Skeletal muscle tissue (tissue), 4 donors: Measurements from ENCODE around the gene KIAA0040. TPM values are rescaled to one million over a fixed set of nuclear protein-coding genes. Genes with fewer than 3 reads are reported as not detected.

Source experiments
- H3K27ac ChIP-seq: one replicate; pipeline ENCODE4 v1.7.0; 2013; ENCODE audit warnings: mild to moderate bottlenecking, low read depth, low read length, inconsistent platforms
- H3K27me3 ChIP-seq, 3 donors: one replicate each; pipeline ENCODE4 v1.7.0; 2013; ENCODE audit warnings: low read length in 3 of 3; ENCODE audit not compliant: control insufficient read depth in 3 of 3, insufficient read depth in 3 of 3
- H3K36me3 ChIP-seq, 3 donors: one replicate each; pipeline ENCODE4 v1.7.0; 2013; ENCODE audit warnings: low read length in 3 of 3; ENCODE audit not compliant: control insufficient read depth in 3 of 3, insufficient read depth in 3 of 3
- H3K4me1 ChIP-seq, 3 donors: one replicate each; pipeline ENCODE4 v1.7.0; 2013; ENCODE audit warnings: low read length in 3 of 3, mild to moderate bottlenecking in 3 of 3; ENCODE audit not compliant: control insufficient read depth in 3 of 3, insufficient read depth in 3 of 3
- H3K4me3 ChIP-seq, 3 donors: one replicate each; pipeline ENCODE4 v1.7.0; 2013; ENCODE audit warnings: low read length in 3 of 3
- H3K9ac ChIP-seq, 3 donors: one replicate each; pipeline ENCODE4 v1.7.0; 2013; ENCODE audit warnings: low read length in 3 of 3, mild to moderate bottlenecking in 3 of 3, moderate library complexity in 2 of 3, low read depth in 1 of 3
- H3K9me3 ChIP-seq, 3 donors: one replicate each; pipeline ENCODE4 v1.7.0; 2013; ENCODE audit warnings: low read length in 3 of 3; ENCODE audit not compliant: control insufficient read depth in 3 of 3
- total RNA-seq: library from RNA; depleted of rRNA; stranded (reverse); fragments of >200 nt; gene quantifications from one replicate; pipeline ENCODE4 v1.2.3, GENCODE V29; 2014
- donor health status: Osteomylitis.

Gene KIAA0040
- total RNA-seq, 1 donor from 2014 or later = 5.2 TPM

DNA sequence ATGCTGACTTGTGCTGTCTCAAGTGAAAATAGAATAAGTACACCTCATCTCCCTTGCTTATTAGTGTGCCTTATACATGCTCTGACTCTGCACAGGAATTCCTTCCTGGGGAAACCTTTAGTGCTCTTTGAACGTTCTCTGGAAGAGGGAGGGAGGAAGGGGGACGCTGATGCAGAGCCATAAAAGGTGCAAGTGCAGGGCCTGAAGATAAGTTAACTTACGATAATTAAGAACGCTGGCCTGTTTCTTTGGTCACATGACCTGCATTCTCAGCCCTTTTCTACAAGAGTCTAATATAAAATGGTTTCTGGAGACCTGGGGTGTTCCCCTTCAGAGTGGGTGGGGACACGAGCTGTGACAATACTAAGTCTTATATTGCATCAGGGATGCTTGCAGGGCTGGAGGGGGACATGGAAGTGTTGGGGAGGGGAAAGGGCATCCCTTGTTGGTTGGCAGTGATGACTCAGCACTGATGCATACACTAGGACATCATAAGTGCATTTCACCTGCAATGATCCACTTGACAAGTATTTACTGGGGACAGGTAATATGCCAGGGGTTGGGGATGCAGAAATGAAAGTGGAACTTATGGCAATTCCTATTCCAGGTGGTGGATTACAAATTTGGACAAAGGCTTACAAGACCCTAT, 26.3 kb upstream of the KIAA0040 start:
- no peaks in the 10 kb centered on the region for H3K36me3 ChIP-seq
- no peak overlapping the region for H3K27ac ChIP-seq
- no peaks in the 10 kb centered on the region for H3K27me3 ChIP-seq
- H3K9me3 ChIP-seq = peaks cover 0 to 2% (median 0%) of the 10 kb centered on the region in 3 donors
- no peak overlapping the region for H3K9ac ChIP-seq
- peaks cover 21 to 26% (median 25%) of the 10 kb centered on the region in 3 donors for H3K4me1 ChIP-seq
- no peak overlapping the region for H3K4me3 ChIP-seq

DNA sequence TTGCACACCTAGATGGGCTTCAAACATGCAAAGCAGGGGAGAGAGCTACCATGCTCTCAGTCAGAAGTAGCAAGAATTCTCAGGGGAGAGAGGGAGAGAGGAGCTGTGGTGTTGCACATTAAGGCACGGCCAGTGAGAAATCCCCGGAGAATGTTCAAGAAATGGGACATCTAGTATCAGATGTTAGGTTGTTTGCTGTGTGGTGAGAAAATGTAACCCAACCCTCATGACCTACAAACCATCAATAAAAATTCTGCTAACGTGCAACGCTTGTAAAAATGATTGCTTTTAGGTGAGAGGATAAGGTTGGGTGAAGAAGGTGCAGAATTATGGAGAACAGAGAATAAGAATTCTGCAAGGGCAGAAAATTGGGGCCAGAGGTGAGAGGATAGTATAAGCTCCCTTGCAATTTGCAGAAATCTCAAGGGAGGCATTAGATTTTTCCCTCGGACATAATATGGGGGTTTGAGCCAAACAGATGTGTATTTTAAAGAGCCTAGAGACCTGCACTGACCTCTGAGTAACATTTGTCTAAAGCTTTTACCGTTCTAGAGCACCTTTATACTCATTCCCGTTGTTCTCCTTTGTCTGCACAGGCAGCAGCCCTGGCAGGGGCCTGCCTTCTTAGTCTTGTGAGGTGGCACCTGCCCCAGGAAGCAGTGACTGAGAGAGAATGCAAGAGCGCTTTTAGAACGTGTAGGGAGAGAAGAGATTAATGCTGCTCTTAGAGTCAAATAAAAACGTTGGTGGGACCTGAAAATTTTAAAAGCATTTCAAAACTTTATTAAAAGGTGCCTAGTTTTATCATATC, 25.4 kb upstream of the KIAA0040 start:
- Histone ChIP-seq H3K27ac (no peak overlapping the region), H3K36me3 (no peaks in the 10 kb centered on the region), H3K4me3 (no peak overlapping the region), H3K9ac (no peak overlapping the region), H3K4me1 (peaks cover 21 to 26% (median 25%) of the 10 kb centered on the region in 3 donors), H3K27me3 (no peaks in the 10 kb centered on the region), H3K9me3 (peaks cover 0 to 2% (median 0%) of the 10 kb centered on the region in 3 donors)

DNA sequence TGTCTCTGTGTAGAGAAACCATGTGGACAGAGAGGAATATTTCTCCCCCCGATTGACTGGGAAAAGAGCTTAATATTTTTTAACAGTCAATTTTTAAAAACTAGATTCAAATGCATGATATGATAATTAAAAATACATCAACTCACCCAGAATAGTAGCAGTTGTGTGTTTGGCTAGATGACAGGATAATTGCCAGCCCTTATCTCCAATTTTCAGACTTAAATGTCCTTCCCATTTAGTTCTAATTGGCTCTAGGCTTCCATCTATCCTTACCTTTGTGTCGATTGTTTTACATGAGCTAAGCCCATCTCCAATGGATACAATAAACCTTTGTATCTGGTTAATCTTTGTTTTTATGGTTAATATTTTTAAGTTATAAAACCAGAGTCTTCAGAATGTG, 23.9 kb upstream of the KIAA0040 start:
- H3K27ac ChIP-seq = no peak overlapping the region
- H3K4me3 ChIP-seq = no peak overlapping the region
- no peaks in the 10 kb centered on the region for H3K36me3 ChIP-seq
- no peak overlapping the region for H3K9ac ChIP-seq
- no peaks in the 10 kb centered on the region for H3K27me3 ChIP-seq
- H3K4me1 ChIP-seq = peaks cover 16 to 25% (median 18%) of the 10 kb centered on the region in 3 donors
- H3K9me3 ChIP-seq = peaks cover 0 to 2% (median 0%) of the 10 kb centered on the region in 3 donors

DNA sequence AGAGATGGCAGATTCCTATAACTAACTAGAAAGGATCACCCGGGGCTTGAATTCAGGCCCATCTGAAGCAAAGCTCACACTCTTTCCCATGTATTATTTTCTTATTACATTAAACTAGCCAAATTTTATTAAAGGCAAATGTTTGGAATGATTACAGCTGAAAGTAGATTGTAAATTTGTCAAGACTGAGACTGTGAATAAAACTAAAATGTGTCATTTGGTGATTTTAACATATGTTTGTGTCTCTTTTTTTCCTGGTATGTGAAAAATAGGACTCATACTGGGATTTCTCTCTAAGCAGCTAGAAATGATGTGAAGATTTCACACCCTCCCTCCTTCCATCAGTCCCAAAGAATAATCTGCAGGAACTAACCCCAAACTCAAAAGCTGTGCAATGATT, 19.1 kb upstream of the KIAA0040 start:
- Histone ChIP-seq H3K27me3 (no peaks in the 10 kb centered on the region), H3K27ac (no peak overlapping the region), H3K4me1 (peaks cover 0 to 5% (median 2%) of the 10 kb centered on the region in 3 donors), H3K36me3 (no peaks in the 10 kb centered on the region), H3K9me3 (peaks cover 0 to 2% (median 0%) of the 10 kb centered on the region in 3 donors), H3K9ac (no peak overlapping the region), H3K4me3 (no peak overlapping the region)

DNA sequence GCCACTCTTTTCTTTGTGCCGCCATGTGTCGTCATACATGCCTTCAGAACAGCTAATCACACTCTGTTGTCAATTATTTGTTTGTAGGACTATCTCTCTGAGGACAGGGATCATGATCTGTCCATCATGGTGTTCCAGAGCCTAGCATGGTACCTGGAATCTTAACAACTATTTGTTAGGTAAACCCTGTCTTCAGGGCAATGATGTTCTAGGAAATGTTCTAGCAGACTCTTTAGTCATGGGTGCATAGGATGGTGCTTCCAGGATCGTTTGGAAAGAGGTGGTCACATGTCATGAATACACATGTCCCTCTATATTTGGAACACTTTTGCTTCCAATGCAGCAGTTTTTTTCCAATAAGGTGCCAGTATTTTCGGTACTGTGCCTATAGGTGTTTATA, 18.2 kb upstream of the KIAA0040 start:
- H3K36me3 ChIP-seq = no peaks in the 10 kb centered on the region
- H3K9ac ChIP-seq = no peak overlapping the region
- no peak overlapping the region for H3K27ac ChIP-seq
- no peaks in the 10 kb centered on the region for H3K27me3 ChIP-seq
- peaks cover 0 to 2% (median 0%) of the 10 kb centered on the region in 3 donors for H3K9me3 ChIP-seq
- H3K4me3 ChIP-seq = no peak overlapping the region
- H3K4me1 ChIP-seq = peaks cover 0 to 5% (median 2%) of the 10 kb centered on the region in 3 donors

DNA sequence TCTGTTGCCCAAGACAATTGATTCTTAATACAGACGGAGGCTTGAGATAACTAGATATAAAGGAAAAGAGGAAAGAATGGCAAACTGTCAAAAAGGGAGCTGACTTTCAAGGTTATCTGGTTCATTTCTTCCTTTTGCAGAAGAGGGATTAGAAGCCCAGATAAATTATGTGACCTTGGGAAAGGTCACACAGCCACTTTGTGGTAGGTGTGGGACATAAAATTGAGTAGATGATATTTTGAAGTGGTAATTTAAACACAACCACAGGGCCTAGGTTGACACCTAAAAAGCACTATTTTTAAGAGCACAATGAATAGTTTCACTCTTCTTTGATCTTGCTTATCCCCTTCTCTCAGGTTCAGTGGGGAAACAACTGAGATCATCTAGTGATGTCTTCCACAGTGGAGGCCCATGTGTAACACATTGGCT, 16.9 kb upstream of the KIAA0040 start:
- H3K9ac ChIP-seq = no peak overlapping the region
- H3K36me3 ChIP-seq = no peaks in the 10 kb centered on the region
- H3K9me3 ChIP-seq = no peaks in the 10 kb centered on the region
- peaks cover 2 to 6% (median 3%) of the 10 kb centered on the region in 3 donors for H3K4me1 ChIP-seq
- no peak overlapping the region for H3K27ac ChIP-seq
- H3K27me3 ChIP-seq = no peaks in the 10 kb centered on the region
- H3K4me3 ChIP-seq = no peak overlapping the region

DNA sequence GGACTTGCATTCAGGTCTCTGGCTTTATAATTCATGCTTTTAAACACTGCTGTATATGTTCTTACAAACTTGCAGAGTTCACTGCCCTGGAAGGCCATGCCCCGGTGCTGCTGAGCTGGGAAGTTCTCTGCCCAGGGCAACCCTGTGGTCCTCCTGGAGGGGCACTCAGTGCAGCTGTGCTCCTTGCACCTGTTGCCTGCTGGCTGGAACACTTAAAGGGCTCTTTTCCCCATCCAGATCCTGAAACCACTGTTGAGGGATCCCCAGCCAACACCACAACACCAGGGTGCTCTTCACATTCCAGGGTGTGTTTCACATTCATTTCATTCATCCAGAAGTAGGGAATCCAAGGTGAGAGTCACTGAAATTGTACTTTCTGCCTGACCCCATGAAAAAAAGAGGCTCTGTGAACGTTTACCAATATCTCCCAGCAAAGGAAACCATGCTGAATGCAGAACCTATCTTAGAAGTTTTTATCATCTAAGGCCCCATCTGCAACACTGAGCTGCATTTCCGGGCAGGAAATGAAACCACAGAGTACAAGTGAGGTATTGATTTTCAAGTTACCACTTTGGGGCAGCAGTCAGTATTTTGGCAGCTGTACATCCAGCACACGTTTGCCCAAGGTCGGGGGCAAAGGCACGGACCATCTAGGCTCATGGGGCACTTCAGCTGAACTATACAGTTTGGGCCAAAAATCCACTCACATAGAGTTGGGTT, 16.4 kb upstream of the KIAA0040 start:
- Histone ChIP-seq H3K27ac (no peak overlapping the region), H3K9me3 (no peaks in the 10 kb centered on the region)

DNA sequence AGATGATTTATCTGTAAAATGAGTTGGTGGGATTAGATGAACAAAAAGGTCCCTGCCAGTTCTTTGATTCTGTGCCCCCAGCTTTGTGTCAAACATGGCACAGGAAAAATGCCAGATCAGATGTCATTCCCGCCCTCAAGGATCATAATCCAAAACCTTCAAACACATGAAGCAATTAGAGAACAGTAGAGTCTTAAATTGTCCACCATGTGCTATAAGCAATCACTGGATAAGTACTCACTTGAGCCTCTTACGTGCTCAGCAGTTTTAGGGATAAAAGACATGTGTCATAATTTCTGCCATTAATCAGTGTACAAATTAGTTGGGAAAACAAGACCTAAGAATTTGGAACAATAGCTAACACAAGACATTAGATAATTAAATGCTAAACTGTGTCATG, 15.4 kb upstream of the KIAA0040 start:
- H3K27ac ChIP-seq = no peak overlapping the region
- H3K9me3 ChIP-seq = no peaks in the 10 kb centered on the region

More for the DNA sequence above, 16.4 kb upstream of the KIAA0040 start:
- Histone ChIP-seq H3K4me3 (no peak overlapping the region), H3K36me3 (no peaks in the 10 kb centered on the region), H3K4me1 (peaks cover 4 to 10% (median 7%) of the 10 kb centered on the region in 3 donors), H3K9ac (no peak overlapping the region), H3K27me3 (no peaks in the 10 kb centered on the region)

DNA sequence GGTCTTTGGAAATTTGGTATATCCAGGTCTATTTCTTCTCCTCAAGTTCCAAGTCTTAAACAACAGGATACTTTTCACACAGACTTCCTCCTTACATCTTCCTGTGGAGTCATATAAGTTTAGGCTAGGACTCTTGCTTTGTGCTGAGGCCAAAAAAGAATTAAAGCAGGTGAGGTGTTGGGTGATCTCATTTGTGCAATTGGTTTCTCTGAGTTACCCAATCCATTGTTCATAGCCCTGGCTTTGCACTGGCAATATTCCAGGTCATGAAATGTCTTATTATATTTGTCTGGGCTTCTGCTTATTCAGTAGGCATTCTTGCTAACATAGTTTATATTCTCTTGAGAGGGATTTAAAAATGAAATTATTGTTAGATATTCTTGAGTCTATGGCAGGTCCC, 14.1 kb upstream of the KIAA0040 start:
- H3K4me3 ChIP-seq = no peak overlapping the region
- no peaks in the 10 kb centered on the region for H3K9me3 ChIP-seq
- no peak overlapping the region for H3K9ac ChIP-seq
- no peaks in the 10 kb centered on the region for H3K27me3 ChIP-seq
- H3K27ac ChIP-seq = no peak overlapping the region
- no peaks in the 10 kb centered on the region for H3K36me3 ChIP-seq
- peaks cover 4 to 12% (median 7%) of the 10 kb centered on the region in 3 donors for H3K4me1 ChIP-seq

More for the DNA sequence above, 15.4 kb upstream of the KIAA0040 start:
- peaks cover 4 to 10% (median 7%) of the 10 kb centered on the region in 3 donors for H3K4me1 ChIP-seq
- no peaks in the 10 kb centered on the region for H3K36me3 ChIP-seq
- H3K27me3 ChIP-seq = no peaks in the 10 kb centered on the region
- no peak overlapping the region for H3K4me3 ChIP-seq
- H3K9ac ChIP-seq = no peak overlapping the region
